GM10248 (cell line): ENCODE data around the gene EVL.

ENCODE experiments used
- CTCF ChIA-PET: fragments of 300-600 bp; sonication (Branson Sonifier 250); formaldehyde crosslinking; extraction: SDS; loops from one replicate; lab custom pipeline; 2021; ENCODE audit warnings: antibody characterized with exemption; lab: Yijun Ruan, JAX
- POLR2A ChIA-PET: fragments of 350-650 bp; sonication (Branson Sonifier 250); formaldehyde crosslinking; extraction: SDS; loops from one replicate; lab custom pipeline; 2020; ENCODE audit warnings: antibody characterized with exemption; lab: Yijun Ruan, JAX
- DNase-seq: peaks from one replicate; pipeline ENCODE4 v3.0.0; 2012; ENCODE audit errors: extremely low spot score
- CTCF ChIP-seq: IDR thresholded peaks from 2 replicates; pipeline ENCODE4 v1.5.1; 2012; ENCODE audit warnings: mild to moderate bottlenecking, low read depth; ENCODE audit errors: extremely low read depth, missing control alignments, control extremely low read depth

Gene EVL

DNA sequence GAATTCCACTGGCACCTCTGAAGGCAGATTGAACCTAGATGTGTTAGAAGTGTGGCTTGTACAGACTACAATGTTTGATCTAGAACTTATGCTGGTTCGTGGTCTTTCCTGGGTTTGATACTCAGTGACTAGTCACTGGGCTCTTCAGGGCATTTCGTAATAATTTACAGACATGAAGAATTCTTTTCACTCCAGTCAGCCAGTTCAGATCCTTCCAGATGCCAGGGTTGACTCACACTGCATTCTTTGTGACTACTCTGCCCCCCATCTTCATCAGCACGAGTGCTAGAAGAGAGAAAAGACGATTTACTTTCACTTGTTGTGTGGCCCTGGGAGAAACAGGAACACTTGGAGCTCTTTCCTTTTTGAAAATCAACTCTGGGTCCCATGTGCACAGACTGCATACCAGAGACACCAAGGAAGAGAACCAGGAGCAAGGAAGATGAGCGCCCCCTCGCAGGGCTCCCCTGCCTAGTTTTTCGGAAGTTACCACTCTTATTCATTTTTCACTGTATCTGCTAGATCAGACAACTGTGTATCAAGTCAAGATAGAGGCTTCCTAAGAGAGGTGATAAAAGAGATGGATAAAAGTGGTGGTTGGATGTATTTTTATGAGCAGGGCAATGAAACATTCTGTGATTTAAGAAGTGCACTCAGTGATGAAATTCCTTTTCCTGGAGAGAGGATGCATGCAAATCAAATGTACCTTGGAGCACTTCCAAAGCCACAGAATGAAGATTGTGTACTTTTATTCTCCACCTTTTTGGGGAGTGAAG, 33.5 kb upstream of the EVL start:
- ChIA-PET POLR2A (no interaction called here), CTCF (interaction anchor here (1.4 to 2.6 kb wide), 4 partner anchors 9 to 162 kb away, joined by 3 to 8 read pairs (median 6); no protein-coding TSS in a partner anchor)
- TF ChIP-seq CTCF = no peak
- no peak for DNase-seq

- ChIA-PET POLR2A (no interaction called here), CTCF (interaction anchor here (0.8 to 2.6 kb wide), 4 partner anchors 10 to 160 kb away, joined by 3 to 8 read pairs (median 4); no protein-coding TSS in a partner anchor)
- no peak for TF ChIP-seq CTCF
- no peak for DNase-seq
These were observed 32.5 kb upstream of the EVL start for GRCh38 chr14:100032738-100033137.

DNA sequence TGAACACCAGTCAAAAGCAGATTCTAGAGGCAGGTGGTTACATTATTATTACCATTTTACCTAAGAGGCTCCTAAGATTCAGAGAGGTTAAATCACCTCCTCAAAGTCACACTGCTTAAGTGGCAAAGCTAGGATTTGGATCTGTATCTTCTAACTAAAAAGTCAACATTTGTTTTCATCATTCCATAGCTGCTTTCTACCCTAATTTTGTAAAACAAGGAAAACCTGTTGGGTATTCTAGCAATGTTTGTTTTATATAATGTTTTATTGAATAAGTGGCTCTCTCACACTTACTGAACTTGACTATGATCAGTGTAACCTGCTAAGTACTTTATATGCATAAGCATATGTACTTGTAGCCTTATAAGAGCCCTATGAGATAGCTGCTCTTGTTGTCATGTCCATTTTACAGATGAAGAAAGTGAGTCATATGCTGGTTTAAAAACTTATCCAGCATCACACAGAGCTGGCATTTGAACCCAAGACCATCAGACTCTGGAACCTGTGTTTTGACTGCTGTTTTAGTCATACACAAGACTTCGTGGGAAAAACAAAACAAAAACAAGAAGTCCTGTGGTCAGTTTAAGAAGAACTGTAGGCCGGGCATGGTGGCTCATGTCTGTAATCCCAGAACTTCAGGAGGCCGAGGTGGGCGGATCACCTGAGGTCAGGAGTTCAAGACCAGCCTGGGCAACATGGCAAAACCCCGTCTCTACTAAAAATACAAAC, 31.7 kb upstream of the EVL start:
- no peak for TF ChIP-seq CTCF
- ChIA-PET POLR2A (no interaction called here), CTCF (interaction anchor here (0.8 to 6.3 kb wide), 5 partner anchors 8 to 159 kb away, joined by 3 to 39 read pairs (median 4); no protein-coding TSS in a partner anchor)
- no peak for DNase-seq

GRCh38 chr14:100034468-100034867, 30.8 kb upstream of the EVL start:
- ChIA-PET POLR2A (no interaction called here), CTCF (interaction anchor here (1.2 to 6.3 kb wide), 4 partner anchors 9 to 52 kb away, joined by 3 to 39 read pairs (median 8); no protein-coding TSS in a partner anchor)
- no peak for TF ChIP-seq CTCF
- no peak for DNase-seq

DNA sequence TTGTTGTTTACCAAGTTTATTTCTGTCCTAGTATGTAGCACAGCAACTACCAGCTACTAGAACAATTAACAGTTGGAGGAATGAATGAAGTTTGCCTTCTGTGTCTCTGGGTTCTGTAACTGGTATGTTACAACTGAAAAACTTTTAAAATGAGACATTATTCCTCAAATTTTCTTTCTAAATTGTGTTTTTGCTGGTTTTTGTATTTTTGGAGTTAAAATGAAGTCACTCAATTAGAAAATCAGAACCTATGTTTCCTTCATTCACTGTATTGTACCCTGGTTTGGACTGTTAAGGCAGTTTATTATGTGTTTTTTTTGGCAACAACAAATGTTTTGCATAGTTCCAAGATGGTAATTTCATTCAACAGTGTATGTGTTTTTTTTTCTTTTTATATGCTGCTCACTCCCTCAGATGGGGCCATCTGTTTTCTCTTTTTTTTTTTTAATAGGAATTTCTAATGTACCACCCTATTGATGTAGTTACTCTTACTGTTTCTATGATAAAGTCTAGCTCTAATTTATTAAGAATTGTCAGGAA, 30.2 kb upstream of the EVL start:
- ChIA-PET CTCF (interaction anchor here (1.2 to 6.3 kb wide), 6 partner anchors 10 to 74 kb away, joined by 3 to 39 read pairs (median 3); no protein-coding TSS in a partner anchor), POLR2A (no interaction called here)
- DNase-seq = no peak
- TF ChIP-seq CTCF = no peak

DNA sequence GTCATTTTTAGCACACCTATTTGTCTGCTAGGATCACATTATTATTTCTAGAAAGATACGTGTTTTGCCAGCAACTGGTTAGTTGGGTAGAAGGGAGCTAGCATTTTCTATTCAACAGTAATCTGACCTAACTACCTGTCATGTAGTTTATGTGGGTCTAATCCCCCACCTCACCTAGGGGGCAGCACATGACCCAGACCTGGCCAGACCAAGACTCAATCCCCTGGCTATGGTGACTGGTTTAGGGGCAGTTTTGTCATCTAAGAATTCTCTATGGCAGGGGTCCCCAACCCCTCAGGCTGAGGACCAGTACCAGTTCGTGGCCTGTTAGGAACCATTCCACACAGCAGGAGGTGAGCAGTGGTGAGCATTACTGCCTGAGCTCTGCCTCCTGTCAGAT, 29.5 kb upstream of the EVL start:
- POLR2A ChIA-PET = no interaction called here
- no peak for TF ChIP-seq CTCF
- CTCF ChIA-PET = interaction anchor here (1.2 to 6.3 kb wide), 7 partner anchors 9 to 73 kb away, joined by 3 to 39 read pairs (median 3); no protein-coding TSS in a partner anchor
- no peak for DNase-seq
